Epithelial cell of esophagus (primary cell): Measurements from ENCODE around the gene TRMT61B.

Experiments used
- DNase-seq: peaks from one replicate; pipeline ENCODE4 v3.0.0; 2010; ENCODE audit warnings: low read depth
- H3K4me3 ChIP-seq: 2 replicates; pipeline ENCODE4 v1.5.1; 2011; ENCODE audit warnings: mild to moderate bottlenecking, low read length, control low read depth
- TF ChIP-seq, protein P1 (sequence below): IDR thresholded peaks from 2 replicates; pipeline ENCODE4 v1.5.1; 2011; ENCODE audit warnings: low read depth, mild to moderate bottlenecking, low read length, control low read depth, inconsistent platforms; ENCODE audit not compliant: insufficient read depth; ENCODE audit errors: missing control alignments

The TRMT61B gene

DNA sequence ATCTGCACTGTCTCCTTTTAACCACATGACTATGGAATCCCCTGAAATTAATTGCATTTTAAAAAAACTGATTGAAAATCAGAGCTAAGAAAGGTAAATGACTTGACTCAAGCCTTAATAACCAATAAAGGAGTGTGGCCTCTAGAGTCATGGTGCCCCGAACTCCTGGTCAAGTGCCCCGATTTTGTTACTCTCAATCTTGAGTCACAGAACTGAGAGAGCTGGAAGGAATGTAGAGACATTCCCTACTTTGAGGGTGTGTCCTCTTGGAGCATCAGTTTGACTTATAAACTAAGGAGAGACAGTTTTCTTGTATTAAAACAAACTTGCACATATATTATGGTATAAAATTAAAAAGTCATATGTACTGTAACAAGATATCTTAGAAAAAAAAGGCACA lies 26.8 kb upstream of the TRMT61B start:
- TF ChIP-seq, protein P1, sequence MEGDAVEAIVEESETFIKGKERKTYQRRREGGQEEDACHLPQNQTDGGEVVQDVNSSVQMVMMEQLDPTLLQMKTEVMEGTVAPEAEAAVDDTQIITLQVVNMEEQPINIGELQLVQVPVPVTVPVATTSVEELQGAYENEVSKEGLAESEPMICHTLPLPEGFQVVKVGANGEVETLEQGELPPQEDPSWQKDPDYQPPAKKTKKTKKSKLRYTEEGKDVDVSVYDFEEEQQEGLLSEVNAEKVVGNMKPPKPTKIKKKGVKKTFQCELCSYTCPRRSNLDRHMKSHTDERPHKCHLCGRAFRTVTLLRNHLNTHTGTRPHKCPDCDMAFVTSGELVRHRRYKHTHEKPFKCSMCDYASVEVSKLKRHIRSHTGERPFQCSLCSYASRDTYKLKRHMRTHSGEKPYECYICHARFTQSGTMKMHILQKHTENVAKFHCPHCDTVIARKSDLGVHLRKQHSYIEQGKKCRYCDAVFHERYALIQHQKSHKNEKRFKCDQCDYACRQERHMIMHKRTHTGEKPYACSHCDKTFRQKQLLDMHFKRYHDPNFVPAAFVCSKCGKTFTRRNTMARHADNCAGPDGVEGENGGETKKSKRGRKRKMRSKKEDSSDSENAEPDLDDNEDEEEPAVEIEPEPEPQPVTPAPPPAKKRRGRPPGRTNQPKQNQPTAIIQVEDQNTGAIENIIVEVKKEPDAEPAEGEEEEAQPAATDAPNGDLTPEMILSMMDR, result no peak
- peak; percentile 74 for DNase-seq
- peak overlapping the region; percentile 83 for H3K4me3 ChIP-seq

DNA sequence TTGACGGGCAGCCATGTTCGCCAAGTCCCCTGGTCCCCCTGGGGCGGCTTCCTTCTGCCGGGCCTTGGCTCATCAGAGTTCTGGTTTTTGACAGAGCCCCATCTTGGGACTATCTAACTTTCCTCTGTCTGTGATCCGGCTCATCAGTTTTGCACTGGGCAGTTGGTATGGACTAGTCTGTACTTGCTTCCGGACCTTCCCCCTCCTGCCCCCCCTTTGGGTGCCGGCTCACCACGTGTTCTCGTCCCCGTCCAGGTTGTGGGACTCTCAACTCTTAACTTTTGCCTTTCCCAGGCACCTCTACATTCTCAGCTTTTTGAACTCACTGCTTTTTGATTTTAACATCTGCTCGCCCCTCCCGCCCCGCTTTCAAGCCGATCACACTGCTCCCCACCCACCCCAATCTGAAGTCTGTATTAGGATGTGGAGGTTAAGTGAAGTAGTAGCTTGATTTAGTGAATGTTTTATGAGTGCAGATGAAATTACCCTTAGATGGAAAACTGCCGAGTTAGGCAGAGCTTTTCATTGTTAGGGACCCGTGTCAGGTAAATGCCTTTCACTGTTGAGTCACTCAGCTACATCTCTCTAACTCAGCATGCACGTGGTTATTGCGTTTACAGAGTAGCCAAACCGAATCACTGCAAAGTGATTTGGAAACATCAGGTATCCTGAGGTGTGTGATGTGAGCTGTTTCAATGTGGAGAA lies 25.2 kb upstream of the TRMT61B start:
- DNase-seq, result peak; percentile 92

DNA sequence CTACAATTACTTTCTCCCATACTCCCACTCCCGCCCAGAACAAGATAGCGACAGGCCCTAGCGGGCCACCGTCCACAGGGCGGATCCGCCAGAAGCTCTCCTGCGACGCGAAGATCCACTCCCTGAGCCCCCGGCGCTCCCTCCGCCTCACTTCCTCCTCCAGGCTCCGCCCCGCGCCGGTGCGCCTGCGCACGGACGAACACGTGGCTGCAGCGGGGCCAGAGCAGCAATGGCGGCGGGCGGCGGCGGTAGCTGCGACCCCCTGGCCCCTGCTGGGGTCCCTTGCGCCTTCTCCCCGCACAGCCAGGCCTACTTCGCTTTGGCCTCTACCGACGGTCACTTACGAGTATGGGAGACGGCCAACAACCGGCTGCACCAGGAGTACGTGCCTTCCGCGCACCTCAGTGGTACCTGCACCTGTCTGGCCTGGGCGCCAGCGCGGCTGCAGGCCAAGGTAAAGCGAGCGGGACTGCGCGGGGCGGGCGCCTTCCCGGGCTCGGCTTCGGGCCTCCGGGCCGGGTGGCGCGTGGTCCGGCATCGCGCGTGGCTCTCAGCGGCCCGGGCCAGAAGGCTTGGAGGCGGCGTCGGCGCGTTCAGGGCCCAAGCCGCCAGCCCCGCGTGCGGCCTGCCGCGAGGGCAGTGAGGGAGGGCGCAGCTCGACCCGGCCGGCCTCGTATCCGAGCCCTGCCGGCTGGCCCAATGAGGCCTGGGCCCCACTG lies 24.5 kb upstream of the TRMT61B start, which contains the start of gene WDR43:
Gene WDR43 (plus strand): TSS at position 198 of the 719 bp plus-strand sequence. CDS start 32 bp downstream, at position 230.
- TF ChIP-seq, protein P1, result no peak

More for the DNA sequence above, 25.2 kb upstream of the TRMT61B start:
- TF ChIP-seq, protein P1, result no peak
- peak overlapping the region; percentile 83 for H3K4me3 ChIP-seq

DNA sequence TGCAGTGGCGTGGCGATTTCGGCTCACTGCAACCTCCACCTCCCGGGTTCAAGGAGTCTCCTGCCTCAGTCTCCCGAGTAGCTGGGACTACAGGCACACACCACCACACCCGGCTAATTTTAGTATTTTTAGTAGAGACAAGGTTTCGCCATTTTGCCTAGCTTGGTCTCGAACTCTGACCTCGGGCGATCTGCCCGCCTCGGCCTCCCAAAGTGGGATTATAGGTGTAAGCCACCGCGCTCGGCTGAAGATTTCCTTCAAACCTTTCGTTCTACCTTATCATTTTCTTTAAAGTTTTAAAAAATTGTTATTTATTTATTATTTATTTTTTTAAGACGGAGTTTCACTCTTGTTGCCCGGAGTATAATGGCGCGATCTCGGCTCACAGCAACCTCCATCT lies 23.4 kb upstream of the TRMT61B start:
- no peak for DNase-seq
- TF ChIP-seq, protein P1, result no peak
- no peak overlapping the region for H3K4me3 ChIP-seq

More for the DNA sequence above, 24.5 kb upstream of the TRMT61B start, which contains the start of gene WDR43:
- peak within 1 kb of the TSS; percentile 83 for H3K4me3 ChIP-seq
- peak; percentile 99 for DNase-seq

DNA sequence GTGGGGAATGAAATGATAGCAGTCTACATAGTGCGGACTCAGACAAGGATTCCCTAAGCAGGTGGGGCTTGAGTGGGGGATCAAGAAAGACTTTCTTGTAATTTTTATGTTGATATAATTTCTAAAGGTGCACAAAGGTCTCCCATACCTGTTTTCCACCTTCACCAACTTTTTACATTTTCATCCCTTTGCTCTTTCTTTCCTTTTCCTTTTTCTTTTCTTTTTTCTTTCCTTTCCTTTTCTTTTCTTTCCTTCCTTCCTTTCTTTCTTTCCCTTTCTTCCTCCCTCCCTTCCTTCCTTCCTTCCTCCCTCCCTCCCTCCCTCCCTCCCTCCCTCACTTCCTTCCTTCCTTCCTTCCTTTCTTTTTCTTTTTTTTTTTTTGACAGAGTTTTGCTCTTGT lies 10.1 kb upstream of the TRMT61B start:
- TF ChIP-seq, protein P1, result no peak
- no peak for DNase-seq
- H3K4me3 ChIP-seq, result no peak overlapping the region

DNA sequence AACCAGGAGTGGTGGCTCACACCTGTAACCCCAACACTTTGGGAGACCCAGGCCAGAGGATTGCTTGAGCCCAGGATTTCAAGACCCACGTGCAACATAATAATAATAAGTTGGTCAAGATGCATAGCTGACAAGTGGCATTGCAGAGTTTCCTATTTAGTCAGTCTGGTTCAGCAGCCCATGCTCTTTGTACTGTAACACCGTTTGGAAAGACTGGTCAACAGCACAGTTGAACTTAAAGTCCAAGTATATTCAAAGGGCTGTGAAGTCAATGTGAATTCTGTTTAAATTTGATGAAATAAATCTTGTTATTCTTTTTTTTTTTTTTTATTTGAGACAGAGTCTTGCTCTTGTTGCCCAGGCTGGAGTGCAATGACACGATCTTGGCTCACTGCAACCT lies 1.5 kb upstream of the TRMT61B start:
- DNase-seq, result no peak
- H3K4me3 ChIP-seq, result no peak overlapping the region
- TF ChIP-seq, protein P1, result no peak
